Subcutaneous adipose tissue (tissue), 4 donors: ENCODE results near the gene SERTAD1. TPM values are rescaled to one million over a fixed set of nuclear protein-coding genes. Genes with fewer than 3 reads are reported as not detected.

Source experiments
- CTCF ChIP-seq: fragments of 450-650 bp; IDR thresholded peaks from one replicate; pipeline ENCODE4 v1.5.1; 2016; ENCODE audit warnings: low read depth, mild to moderate bottlenecking, control low read depth, antibody characterized with exemption, moderate library complexity
- total RNA-seq, 4 donors: library from RNA; depleted of rRNA; stranded (reverse); fragments of >200 nt; gene quantifications; one replicate each; pipeline ENCODE4 v1.1.0, GENCODE V29; 2016

The SERTAD1 gene
- total RNA-seq, 4 donors from 2014 or later = 7.6 to 13.4 (median 11.1) TPM

- TF ChIP-seq CTCF = no peak
Observed at GRCh38 chr19:40392894-40393517, 32.8 kb downstream of the SERTAD1 start.

DNA sequence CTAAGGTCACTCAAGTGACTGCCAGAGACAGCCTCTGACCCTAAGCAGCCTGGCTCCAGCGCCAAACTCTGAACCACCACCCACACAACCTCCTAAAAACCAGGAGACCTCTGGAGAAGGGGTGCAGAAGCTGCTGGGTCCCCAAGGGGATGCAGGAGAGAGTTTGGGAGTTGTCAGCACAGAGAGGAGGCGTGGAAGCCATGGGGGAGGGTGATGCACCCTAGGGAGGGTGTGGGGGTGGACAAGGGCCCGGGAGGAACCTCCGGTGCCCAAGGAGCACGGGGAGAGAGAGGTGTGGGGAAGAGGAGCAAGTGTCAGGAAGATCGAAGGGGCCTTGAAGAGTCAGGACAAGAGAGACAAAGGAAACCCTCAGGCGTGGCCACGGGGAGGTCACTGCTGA lies 33.7 kb downstream of the SERTAD1 start:
- TF ChIP-seq CTCF = no peak

- no peak for TF ChIP-seq CTCF
Observed at GRCh38 chr19:40390084-40390742, 35.6 kb downstream of the SERTAD1 start, which contains the start of gene HIPK4. TSS of gene HIPK4 (minus strand) at chr19:40390181. CDS start at chr19:40389902, 279 bp downstream.

DNA sequence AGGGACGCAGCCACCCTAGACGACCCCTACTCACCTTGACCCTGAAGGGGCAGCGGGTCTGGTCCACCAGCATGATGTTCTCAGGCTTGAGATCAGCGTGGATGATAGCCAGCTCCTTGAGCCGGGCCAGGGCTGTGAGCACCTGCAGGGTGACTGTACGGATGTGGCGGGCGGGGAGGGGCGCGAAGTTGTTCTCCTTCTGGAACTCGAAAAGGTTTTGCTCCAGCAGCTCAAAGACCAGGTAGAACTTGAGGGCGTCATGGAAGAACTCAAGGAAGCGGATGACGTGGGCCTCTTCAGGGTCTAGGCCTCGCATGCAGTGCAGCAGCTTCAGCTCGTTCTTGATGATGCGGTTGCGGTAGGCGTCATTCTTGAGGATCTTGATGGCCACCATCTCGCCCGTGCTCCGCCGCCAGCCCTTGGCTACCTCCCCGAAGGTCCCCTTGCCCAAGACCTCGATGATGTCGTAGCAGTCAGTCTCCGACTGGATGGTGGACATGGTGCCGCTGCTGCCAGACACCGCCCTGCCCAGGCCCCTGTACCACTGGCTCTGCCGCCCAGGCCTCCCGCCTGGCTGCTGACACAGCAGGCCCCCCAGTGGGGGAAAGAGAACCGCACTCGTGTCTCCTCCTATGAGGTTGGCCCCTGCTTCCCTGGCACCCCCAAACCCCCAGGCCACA lies 36.2 kb downstream of the SERTAD1 start:
- no peak for TF ChIP-seq CTCF

GRCh38 chr19:40388481-40388880 lies 37.3 kb downstream of the SERTAD1 start:
- TF ChIP-seq CTCF = no peak

DNA sequence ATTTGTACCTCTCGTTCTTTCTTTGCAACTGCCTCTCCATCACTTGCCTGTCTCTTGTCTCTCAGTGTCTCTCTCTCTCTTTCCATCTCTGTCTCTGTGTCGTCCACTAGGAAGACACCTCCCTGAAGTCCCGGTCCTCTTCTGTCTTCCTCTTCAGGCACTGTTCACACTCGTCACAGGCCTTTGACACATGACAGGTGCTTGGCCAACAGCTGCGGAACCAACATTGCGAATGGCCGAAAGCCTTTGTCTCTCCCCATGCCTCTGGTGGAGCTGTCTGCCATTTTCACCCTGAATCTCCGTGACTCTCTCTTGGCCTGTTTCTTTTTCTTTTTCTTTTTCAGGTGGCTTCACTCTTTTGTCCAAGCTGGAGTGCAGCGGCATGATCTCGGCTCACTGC lies 38.6 kb downstream of the SERTAD1 start:
- TF ChIP-seq CTCF = no peak

- no peak for TF ChIP-seq CTCF
Observed at GRCh38 chr19:40383668-40384248, 42.0 kb downstream of the SERTAD1 start.
